Smooth muscle cell (in vitro differentiated cells): ENCODE measurements around the gene PPP1R13L. TPM values are rescaled to one million over a fixed set of nuclear protein-coding genes. Genes with fewer than 3 reads are reported as not detected.

Experiments used
- DNase-seq: peaks from one replicate; lab custom pipeline; 2025; ENCODE audit not compliant: unreplicated experiment; lab: John Stamatoyannopoulos, UW
- H2AFZ ChIP-seq: fragments of 200-600 bp; sonication (generic); 2 replicates; pipeline ENCODE4 v1.6.0; 2016; ENCODE audit warnings: antibody characterized with exemption, low read depth, mild to moderate bottlenecking
- H3F3A ChIP-seq: fragments of 200-600 bp; sonication (generic); 2 replicates; pipeline ENCODE4 v1.6.0; 2017; ENCODE audit warnings: antibody characterized with exemption, low read depth
- H3K27ac ChIP-seq: fragments of 200-600 bp; sonication (generic); 2 replicates; pipeline ENCODE4 v1.5.1; 2016; ENCODE audit warnings: low read depth, mild to moderate bottlenecking
- H3K27me3 ChIP-seq: fragments of 200-600 bp; sonication (generic); 2 replicates; pipeline ENCODE4 v1.6.1; 2016; ENCODE audit warnings: low read depth, mild to moderate bottlenecking
- H3K36me3 ChIP-seq: fragments of 200-600 bp; sonication (generic); 2 replicates; pipeline ENCODE4 v1.5.1; 2016; ENCODE audit warnings: low read depth
- H3K4me1 ChIP-seq: fragments of 200-600 bp; sonication (generic); 2 replicates; pipeline ENCODE4 v1.5.1; 2016; ENCODE audit warnings: low read depth
- H3K4me2 ChIP-seq: fragments of 200-600 bp; sonication (generic); 2 replicates; pipeline ENCODE4 v1.6.0; 2016; ENCODE audit warnings: mild to moderate bottlenecking
- H3K4me3 ChIP-seq: fragments of 200-600 bp; sonication (generic); 2 replicates; pipeline ENCODE4 v1.5.1; 2016; ENCODE audit warnings: mild to moderate bottlenecking
- H3K79me2 ChIP-seq: fragments of 200-600 bp; sonication (generic); 2 replicates; pipeline ENCODE4 v1.6.0; 2016; ENCODE audit warnings: low read depth, mild to moderate bottlenecking
- H3K9ac ChIP-seq: fragments of 200-600 bp; sonication (generic); 2 replicates; pipeline ENCODE4 v1.6.0; 2016; ENCODE audit warnings: low read depth
- H3K9me3 ChIP-seq: fragments of 200-600 bp; sonication (generic); replicated peaks from 2 replicates; pipeline ENCODE4 v1.5.1; 2016; ENCODE audit warnings: low read depth
- H4K20me1 ChIP-seq: fragments of 200-600 bp; sonication (generic); 2 replicates; pipeline ENCODE4 v1.6.0; 2016; ENCODE audit warnings: low read depth
- WGBS: methylation state at CpG from one replicate; pipeline ENCODE4 v1.1.7; 2016; ENCODE audit warnings: low lambda C conversion rate; 5-methylcytosine and 5-hydroxymethylcytosine counted together
- polyA plus RNA-seq: library from polyadenylated mRNA; unstranded; fragments of >200 nt; fragmentation: Nextera tagmentation; extraction: Ambion mirVana; gene quantifications from 2 replicates; pipeline ENCODE4 v1.2.1, GENCODE V29; 2016
- total RNA-seq: library from RNA; depleted of rRNA; stranded (reverse); fragments of >200 nt; gene quantifications from 2 replicates; pipeline ENCODE4 v1.2.3, GENCODE V29; 2014
- TF ChIP-seq, protein P1 (sequence below): fragments of 200-600 bp; sonication (generic); IDR thresholded peaks from 2 replicates; pipeline ENCODE4 v1.5.1; 2017; ENCODE audit warnings: borderline replicate concordance, mild to moderate bottlenecking, antibody characterized with exemption; ENCODE audit not compliant: insufficient read depth, poor library complexity, severe bottlenecking

Gene PPP1R13L
- total and polyA plus RNA-seq, 2 experiments from 2014 or later = 28.1 to 66.4 TPM

DNA sequence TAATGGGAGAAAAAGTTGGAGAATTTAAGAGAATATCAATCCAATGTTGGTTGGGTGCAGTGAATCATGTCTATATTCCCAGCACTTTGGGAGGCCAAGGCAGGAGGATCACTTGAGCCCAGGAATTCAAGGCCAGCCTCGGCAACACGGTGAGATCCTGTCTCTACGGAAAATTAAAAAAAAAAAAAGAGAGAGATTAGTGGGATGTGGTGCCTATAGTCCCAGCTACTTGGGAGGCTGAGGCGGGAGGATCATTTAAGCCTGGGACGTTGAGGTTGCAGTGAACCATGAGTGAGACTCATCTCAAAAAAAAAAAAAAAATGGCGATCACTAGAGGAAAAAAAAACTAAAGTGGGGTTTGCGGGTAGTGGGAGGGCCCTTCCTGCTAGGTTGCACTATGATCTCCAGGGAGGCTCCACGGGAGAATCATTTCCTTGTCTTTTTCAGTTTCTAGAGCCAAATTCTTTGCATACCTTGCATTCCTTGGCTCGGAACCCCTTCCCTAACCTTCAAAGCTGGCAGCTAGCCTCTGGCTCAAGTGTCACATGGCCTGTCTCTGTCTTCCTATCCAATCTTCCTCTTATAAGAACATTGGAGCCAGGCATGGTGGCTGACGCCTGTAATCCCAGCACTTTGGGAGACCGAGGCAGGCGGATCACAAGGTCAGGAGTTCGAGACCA lies 28.7 kb downstream of the PPP1R13L start:
- Histone ChIP-seq H3K4me3 (no peak overlapping the region), H3K79me2 (no peaks in the 10 kb centered on the region), H3K36me3 (no peaks in the 10 kb centered on the region), H3F3A (no peaks in the 10 kb centered on the region), H4K20me1 (no peaks in the 10 kb centered on the region), H3K27me3 (no peaks in the 10 kb centered on the region), H3K4me1 (peaks cover 2% of the 10 kb centered on the region), H3K27ac (no peak overlapping the region), H3K9me3 (no peaks in the 10 kb centered on the region), H2AFZ (no peak overlapping the region), H3K4me2 (no peak overlapping the region), H3K9ac (no peak overlapping the region)
- no peak for DNase-seq
- 42% methylated on average over 13 of the region's 13 CpGs for WGBS
- TF ChIP-seq, protein P1, sequence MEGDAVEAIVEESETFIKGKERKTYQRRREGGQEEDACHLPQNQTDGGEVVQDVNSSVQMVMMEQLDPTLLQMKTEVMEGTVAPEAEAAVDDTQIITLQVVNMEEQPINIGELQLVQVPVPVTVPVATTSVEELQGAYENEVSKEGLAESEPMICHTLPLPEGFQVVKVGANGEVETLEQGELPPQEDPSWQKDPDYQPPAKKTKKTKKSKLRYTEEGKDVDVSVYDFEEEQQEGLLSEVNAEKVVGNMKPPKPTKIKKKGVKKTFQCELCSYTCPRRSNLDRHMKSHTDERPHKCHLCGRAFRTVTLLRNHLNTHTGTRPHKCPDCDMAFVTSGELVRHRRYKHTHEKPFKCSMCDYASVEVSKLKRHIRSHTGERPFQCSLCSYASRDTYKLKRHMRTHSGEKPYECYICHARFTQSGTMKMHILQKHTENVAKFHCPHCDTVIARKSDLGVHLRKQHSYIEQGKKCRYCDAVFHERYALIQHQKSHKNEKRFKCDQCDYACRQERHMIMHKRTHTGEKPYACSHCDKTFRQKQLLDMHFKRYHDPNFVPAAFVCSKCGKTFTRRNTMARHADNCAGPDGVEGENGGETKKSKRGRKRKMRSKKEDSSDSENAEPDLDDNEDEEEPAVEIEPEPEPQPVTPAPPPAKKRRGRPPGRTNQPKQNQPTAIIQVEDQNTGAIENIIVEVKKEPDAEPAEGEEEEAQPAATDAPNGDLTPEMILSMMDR = no peak

DNA sequence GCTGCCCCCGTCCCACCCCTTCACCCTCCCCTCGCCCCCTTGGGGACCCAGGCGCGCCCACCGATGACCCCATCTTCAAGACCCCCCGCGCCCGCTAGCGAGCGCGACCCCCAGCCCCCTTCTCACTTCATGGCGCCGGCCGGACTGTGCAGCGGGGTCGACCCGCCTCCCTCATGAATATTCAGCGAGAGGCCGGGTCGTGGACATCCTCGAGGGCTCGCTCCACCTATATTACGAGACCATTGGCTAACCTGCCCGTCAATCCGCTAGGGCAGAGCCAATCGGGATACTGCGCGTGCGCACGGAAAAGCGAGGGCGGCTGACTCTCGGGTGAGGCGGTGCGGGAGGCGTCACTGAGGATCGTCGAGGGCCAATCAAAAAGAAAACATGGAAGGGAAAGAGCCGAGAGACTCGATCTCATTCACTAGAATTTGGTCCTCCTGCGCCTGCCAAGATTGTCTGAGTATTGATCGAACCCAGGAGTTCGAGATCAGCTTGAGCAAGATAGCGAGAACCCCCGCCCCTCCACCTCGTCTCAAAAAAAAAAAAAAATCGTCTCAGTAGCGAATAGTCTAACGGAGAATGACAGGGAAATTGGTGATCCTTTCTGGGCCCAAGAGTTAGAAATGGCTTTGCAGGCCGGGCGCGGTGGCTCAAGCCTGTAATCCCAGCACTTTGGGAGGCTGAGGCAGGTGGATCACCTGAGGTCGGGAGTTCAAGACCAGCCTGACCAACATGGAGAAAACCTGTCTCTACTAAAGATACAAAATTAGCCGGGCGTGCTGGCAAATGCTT lies 34.3 kb downstream of the PPP1R13L start, which contains the start of gene ERCC2:
ERCC2 (minus strand) TSS at position 164 of the 795 bp plus-strand sequence; CDS start at position 131, 33 bp downstream.
- Histone ChIP-seq H3K9ac (peak within 1 kb of the TSS; percentile 53), H3K9me3 (no peaks in the 10 kb centered on the region)
- WGBS = 6% methylated on average over 53 of the region's 55 CpGs

DNA sequence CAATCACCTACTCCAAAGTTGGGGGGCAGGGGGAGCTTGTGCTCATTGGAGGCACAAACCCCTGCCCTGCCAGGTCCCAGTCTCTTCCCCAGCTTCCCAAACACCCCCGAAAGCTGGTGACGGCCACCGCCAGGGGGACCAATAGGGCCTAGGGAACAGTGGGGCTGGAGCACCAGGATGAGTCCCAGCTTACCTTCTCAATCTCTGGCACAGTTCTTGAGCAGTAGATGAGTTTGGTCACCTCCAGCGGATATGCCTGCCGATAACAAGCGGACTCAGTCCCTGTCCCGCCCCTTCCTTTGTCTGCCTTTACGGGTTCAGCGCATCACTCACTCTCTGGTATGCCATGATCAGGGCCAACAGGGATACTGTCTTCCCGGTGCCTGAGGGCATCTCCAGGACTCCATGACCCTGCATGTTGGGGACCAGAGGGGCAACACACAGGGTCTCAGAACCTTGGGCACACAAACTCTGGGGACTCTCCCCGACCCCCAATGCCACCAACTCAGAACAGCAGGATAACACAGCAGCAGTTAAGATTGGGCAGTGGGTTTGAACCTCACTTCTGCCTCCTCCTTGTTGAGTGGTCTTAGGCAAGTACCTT lies 36.0 kb downstream of the PPP1R13L start:
- H2AFZ ChIP-seq = no peak overlapping the region
- no peak overlapping the region for H3K9ac ChIP-seq
- H3K4me1 ChIP-seq = peaks cover 6% of the 10 kb centered on the region
- no peaks in the 10 kb centered on the region for H3K9me3 ChIP-seq
- 88% methylated on average over 11 of the region's 11 CpGs for WGBS
- no peaks in the 10 kb centered on the region for H3K36me3 ChIP-seq
- H3K4me3 ChIP-seq = no peak overlapping the region
- TF ChIP-seq, protein P1 = no peak
- no peak for DNase-seq
- no peaks in the 10 kb centered on the region for H4K20me1 ChIP-seq
- H3F3A ChIP-seq = no peaks in the 10 kb centered on the region
- H3K79me2 ChIP-seq = no peaks in the 10 kb centered on the region
- no peaks in the 10 kb centered on the region for H3K27me3 ChIP-seq
- no peak overlapping the region for H3K27ac ChIP-seq
- H3K4me2 ChIP-seq = no peak overlapping the region

More for the DNA sequence above, 34.3 kb downstream of the PPP1R13L start, which contains the start of gene ERCC2:
- peak within 1 kb of the TSS; percentile 87 for H3K27ac ChIP-seq
- no peaks in the 10 kb centered on the region for H3K36me3 ChIP-seq
- no peaks in the 10 kb centered on the region for H3K27me3 ChIP-seq
- no peaks in the 10 kb centered on the region for H3K79me2 ChIP-seq
- H2AFZ ChIP-seq = peak within 1 kb of the TSS; percentile 88
- H4K20me1 ChIP-seq = no peaks in the 10 kb centered on the region
- H3K4me2 ChIP-seq = peak within 1 kb of the TSS; percentile 95
- TF ChIP-seq, protein P1 = no peak
- peak within 1 kb of the TSS; percentile 85 for H3K4me3 ChIP-seq
- peaks cover 6% of the 10 kb centered on the region for H3K4me1 ChIP-seq
- H3F3A ChIP-seq = no peaks in the 10 kb centered on the region
- peak; percentile 96 for DNase-seq
